ENCODE results near the gene AKAP13. TPM values are rescaled to one million over a fixed set of nuclear protein-coding genes. Genes with fewer than 3 reads are reported as not detected.

The AKAP13 gene
- total RNA-seq, result 77.7 TPM

GRCh38 chr15:85380217-85380811 is at the start of gene AKAP13:
TSS of gene AKAP13 (plus strand) at chr15:85380603. CDS start at chr15:85485721, 105,118 bp downstream.

GRCh38 chr15:85794598-85795336 is 414.4 kb downstream of the AKAP13 start, which contains the start of gene KLHL25:
TSS of gene KLHL25 (minus strand) at chr15:85794925. CDS start at chr15:85769810, 25,115 bp downstream.

Small RNA genes lying within 50 kb of the gene (small RNA-seq; reads per million reads assigned to genes)
- gene AC021739.1, result not detected
- 2.0 reads per million, percentile 87 among the genes with 10 or more reads in this experiment for gene MIR1276
- not detected for gene RNU6-1280P
- not detected for gene RNU7-79P

Measured in diencephalon (tissue), 1 donor.